Gastrocnemius medialis (tissue), 4 donors: ENCODE data around the gene PRKCE.

Source experiments
- POLR2A ChIP-seq, 2 donors: fragments of 450-650 bp; IDR thresholded peaks; one replicate each; pipeline ENCODE4 v1.6.1; 2017; ENCODE audit warnings: antibody characterized with exemption in 2 of 2, mild to moderate bottlenecking in 2 of 2, moderate library complexity in 2 of 2
- TF ChIP-seq, protein P1 (sequence below), 5 experiments: fragments of 450-650 bp in 3 of 5; fragments of 200-600 bp in 2 of 5; sonication (generic) in 2 of 5; IDR thresholded peaks in 4 of 5; conservative IDR thresholded peaks in 1 of 5; 1 replicate in 4 of 5; 2 replicates in 1 of 5; pipeline ENCODE4 v1.5.1; 2016 to 2019; ENCODE audit warnings: antibody characterized with exemption in 5 of 5, mild to moderate bottlenecking in 3 of 5, moderate library complexity in 3 of 5

DNA sequence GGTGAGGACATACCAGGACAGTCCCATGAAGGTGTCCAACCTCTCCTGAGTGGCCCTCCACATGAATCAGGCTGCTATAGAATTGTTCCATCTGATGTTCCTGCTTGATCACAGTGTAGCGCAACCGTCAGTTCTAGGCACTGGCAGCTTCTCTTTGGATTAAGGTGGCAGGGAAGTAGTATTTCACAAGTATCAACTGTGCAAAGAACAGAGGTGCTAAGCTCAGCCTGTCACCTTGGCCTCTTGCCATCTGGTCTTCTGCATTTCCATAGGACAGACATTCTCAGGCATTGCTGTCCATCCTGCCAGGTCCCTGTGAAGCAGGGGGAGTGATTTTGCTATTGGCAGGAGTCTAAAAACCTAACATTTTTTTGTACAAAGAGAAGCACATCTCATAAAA lies 463.5 kb downstream of the PRKCE start:
- TF ChIP-seq, protein P1, sequence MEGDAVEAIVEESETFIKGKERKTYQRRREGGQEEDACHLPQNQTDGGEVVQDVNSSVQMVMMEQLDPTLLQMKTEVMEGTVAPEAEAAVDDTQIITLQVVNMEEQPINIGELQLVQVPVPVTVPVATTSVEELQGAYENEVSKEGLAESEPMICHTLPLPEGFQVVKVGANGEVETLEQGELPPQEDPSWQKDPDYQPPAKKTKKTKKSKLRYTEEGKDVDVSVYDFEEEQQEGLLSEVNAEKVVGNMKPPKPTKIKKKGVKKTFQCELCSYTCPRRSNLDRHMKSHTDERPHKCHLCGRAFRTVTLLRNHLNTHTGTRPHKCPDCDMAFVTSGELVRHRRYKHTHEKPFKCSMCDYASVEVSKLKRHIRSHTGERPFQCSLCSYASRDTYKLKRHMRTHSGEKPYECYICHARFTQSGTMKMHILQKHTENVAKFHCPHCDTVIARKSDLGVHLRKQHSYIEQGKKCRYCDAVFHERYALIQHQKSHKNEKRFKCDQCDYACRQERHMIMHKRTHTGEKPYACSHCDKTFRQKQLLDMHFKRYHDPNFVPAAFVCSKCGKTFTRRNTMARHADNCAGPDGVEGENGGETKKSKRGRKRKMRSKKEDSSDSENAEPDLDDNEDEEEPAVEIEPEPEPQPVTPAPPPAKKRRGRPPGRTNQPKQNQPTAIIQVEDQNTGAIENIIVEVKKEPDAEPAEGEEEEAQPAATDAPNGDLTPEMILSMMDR (IDR thresholded peaks at IDR 0.05 in 4 of 5, conservative IDR thresholded peaks at IDR 0.05 in 1 of 5), result no peak
- TF ChIP-seq POLR2A (IDR thresholded peaks at IDR 0.05), result no peak
